ENCODE data around the gene PHACTR1.

PHACTR1 gene

GRCh38 chr6:12947967-12948366 is 231.4 kb downstream of the PHACTR1 start:
- no peak for DNase-seq (ENCODE audit: low read depth in 2 of 2)

- DNase-seq (ENCODE audit: low read depth in 2 of 2) = no peak
Measured at GRCh38 chr6:12950976-12951375, 234.4 kb downstream of the PHACTR1 start.

- no peak for DNase-seq (ENCODE audit: low read depth in 2 of 2)
Measured at GRCh38 chr6:12951415-12951814, 234.8 kb downstream of the PHACTR1 start.

GRCh38 chr6:12952318-12952717 is 235.8 kb downstream of the PHACTR1 start:
- no peak for DNase-seq (ENCODE audit: low read depth in 2 of 2)

GRCh38 chr6:12955956-12956355 is 239.4 kb downstream of the PHACTR1 start:
- DNase-seq (ENCODE audit: low read depth in 2 of 2) = no peak

- DNase-seq (ENCODE audit: low read depth in 2 of 2) = no peak
Measured at GRCh38 chr6:12956991-12957320, 240.4 kb downstream of the PHACTR1 start.

GRCh38 chr6:12957321-12958051 is 240.9 kb downstream of the PHACTR1 start:
- no peak for DNase-seq (ENCODE audit: low read depth in 2 of 2)

GRCh38 chr6:12958052-12958706 is 241.6 kb downstream of the PHACTR1 start:
- DNase-seq (ENCODE audit: low read depth in 2 of 2) = no peak

GRCh38 chr6:12961761-12962160 is 245.2 kb downstream of the PHACTR1 start:
- no peak for DNase-seq (ENCODE audit: low read depth in 2 of 2)

GRCh38 chr6:12962529-12962928 is 246.0 kb downstream of the PHACTR1 start:
- DNase-seq (ENCODE audit: low read depth in 2 of 2) = no peak

- DNase-seq (ENCODE audit: low read depth in 2 of 2) = no peak
Measured at GRCh38 chr6:12962987-12963386, 246.4 kb downstream of the PHACTR1 start.

GRCh38 chr6:12963567-12963966 is 247.0 kb downstream of the PHACTR1 start:
- DNase-seq (ENCODE audit: low read depth in 2 of 2) = no peak

GRCh38 chr6:12967686-12968085 is 251.1 kb downstream of the PHACTR1 start:
- no peak for DNase-seq (ENCODE audit: low read depth in 2 of 2)

- no peak for DNase-seq (ENCODE audit: low read depth in 2 of 2)
Measured at GRCh38 chr6:12968290-12968689, 251.7 kb downstream of the PHACTR1 start.

GRCh38 chr6:12968839-12969558 is 252.4 kb downstream of the PHACTR1 start:
- no peak for DNase-seq (ENCODE audit: low read depth in 2 of 2)

GRCh38 chr6:12969966-12970365 is 253.4 kb downstream of the PHACTR1 start:
- no peak for DNase-seq (ENCODE audit: low read depth in 2 of 2)

- no peak for DNase-seq (ENCODE audit: low read depth in 2 of 2)
Measured at GRCh38 chr6:12973386-12973785, 256.8 kb downstream of the PHACTR1 start.

GRCh38 chr6:12974551-12974950 is 258.0 kb downstream of the PHACTR1 start:
- DNase-seq (ENCODE audit: low read depth in 2 of 2) = no peak

- DNase-seq (ENCODE audit: low read depth in 2 of 2) = no peak
Measured at GRCh38 chr6:12976366-12976765, 259.8 kb downstream of the PHACTR1 start.

GRCh38 chr6:12977206-12977605 is 260.6 kb downstream of the PHACTR1 start:
- DNase-seq (ENCODE audit: low read depth in 2 of 2) = no peak

GRCh38 chr6:12977806-12978205 is 261.2 kb downstream of the PHACTR1 start:
- DNase-seq (ENCODE audit: low read depth in 2 of 2) = no peak

GRCh38 chr6:12980741-12981140 is 264.2 kb downstream of the PHACTR1 start:
- DNase-seq (ENCODE audit: low read depth in 2 of 2) = no peak

GRCh38 chr6:12984776-12985175 is 268.2 kb downstream of the PHACTR1 start:
- no peak for DNase-seq (ENCODE audit: low read depth in 2 of 2)
